Body of pancreas (tissue), 4 donors: ENCODE results near the gene KLF14.

Experiments
- POLR2A ChIP-seq, 3 donors: fragments of 450-650 bp; IDR thresholded peaks; one replicate each; pipeline ENCODE4 v1.6.1; 2016; ENCODE audit warnings: antibody characterized with exemption in 3 of 3, mild to moderate bottlenecking in 2 of 3
- TF ChIP-seq, protein P1 (sequence below), 7 experiments: fragments of 450-650 bp in 4 of 7; fragments of 200-600 bp in 3 of 7; sonication (generic) in 3 of 7; IDR thresholded peaks; one replicate each; pipeline ENCODE4 v1.5.1; 2016 to 2019; ENCODE audit warnings: antibody characterized with exemption in 7 of 7

DNA sequence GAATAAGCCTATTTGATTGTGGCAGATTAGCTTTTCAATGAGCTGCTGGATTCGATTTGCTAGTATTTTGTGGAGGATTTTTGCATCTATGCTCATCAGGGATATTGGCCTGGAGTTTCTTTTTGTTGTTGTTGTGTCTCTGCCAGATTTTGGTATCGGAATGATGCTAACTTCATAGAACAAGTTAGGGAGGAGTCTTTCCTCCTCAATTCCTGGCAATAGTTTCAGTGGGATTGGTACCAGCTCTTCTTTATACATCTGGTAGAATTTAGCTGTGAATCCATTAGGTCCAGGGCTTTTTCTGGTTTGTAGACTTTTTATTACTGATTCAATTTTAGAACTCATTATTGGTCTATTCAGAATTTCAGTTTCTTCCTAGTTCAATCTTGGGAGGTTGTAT, 43.4 kb upstream of the KLF14 start:
- TF ChIP-seq POLR2A (IDR thresholded peaks at IDR 0.05), result no peak
- TF ChIP-seq, protein P1, sequence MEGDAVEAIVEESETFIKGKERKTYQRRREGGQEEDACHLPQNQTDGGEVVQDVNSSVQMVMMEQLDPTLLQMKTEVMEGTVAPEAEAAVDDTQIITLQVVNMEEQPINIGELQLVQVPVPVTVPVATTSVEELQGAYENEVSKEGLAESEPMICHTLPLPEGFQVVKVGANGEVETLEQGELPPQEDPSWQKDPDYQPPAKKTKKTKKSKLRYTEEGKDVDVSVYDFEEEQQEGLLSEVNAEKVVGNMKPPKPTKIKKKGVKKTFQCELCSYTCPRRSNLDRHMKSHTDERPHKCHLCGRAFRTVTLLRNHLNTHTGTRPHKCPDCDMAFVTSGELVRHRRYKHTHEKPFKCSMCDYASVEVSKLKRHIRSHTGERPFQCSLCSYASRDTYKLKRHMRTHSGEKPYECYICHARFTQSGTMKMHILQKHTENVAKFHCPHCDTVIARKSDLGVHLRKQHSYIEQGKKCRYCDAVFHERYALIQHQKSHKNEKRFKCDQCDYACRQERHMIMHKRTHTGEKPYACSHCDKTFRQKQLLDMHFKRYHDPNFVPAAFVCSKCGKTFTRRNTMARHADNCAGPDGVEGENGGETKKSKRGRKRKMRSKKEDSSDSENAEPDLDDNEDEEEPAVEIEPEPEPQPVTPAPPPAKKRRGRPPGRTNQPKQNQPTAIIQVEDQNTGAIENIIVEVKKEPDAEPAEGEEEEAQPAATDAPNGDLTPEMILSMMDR (IDR thresholded peaks at IDR 0.05), result no peak
